Hepatic stellate cell (primary cell): Measurements from ENCODE around the gene CNN2.
"Not testable (repeated sequence)": the region's sequence is repeated elsewhere in the genome, so short reads cannot be mapped to it uniquely, and the experiment has no call there.

ENCODE experiments used
- DNase-seq: peaks from one replicate; pipeline ENCODE4 v3.0.0; 2011; ENCODE audit warnings: low spot score

The CNN2 gene

DNA sequence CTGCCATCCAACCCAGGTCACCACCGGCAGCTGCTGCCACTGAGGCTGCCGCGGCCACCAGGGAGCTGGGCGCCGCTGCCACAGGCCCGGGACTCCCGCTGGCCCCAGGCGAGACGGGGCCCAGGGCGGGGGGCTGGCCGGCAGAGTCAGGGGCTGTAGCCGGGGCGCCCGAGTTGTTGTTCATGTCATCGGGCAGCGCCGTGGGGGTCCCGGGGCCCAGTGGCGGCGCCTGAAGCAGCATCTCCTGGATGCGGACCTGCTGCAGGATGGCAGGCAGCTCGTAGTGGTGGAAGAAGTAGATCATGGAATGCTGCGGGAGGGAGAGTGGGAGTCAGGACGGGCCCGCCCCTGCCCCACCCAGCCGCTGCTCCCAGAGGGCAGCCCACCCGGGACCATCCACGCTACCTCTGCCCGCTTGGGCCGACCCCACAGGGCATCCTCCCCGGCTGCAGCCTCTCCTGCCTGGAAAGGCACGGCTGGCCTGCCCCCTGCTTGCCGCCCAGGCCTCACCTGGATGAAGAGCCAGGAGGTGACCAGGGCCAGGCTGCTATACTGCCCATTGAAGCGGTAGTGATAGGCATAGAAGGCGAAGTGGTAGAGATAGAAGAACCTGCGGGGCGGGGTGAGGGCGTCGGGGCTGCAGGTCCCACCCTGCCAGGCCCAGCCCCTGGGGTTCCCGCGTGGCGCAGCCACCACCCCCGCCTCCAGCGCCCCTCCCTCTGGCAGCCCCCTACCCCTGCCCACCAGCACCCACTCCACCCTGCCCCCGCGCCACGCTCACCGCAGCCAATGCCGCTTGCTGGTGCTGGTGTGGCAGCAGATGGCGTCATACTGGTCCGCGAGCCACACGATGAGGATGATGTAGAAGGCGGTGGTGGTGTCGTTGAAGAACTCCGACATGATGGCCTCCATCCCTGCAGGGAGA, 15.6 kb upstream of the CNN2 start:
- no peak for DNase-seq

- no peak for DNase-seq
These were observed 14.5 kb upstream of the CNN2 start for GRCh38 chr19:1011831-1012333.

GRCh38 chr19:1012334-1012733, 14.1 kb upstream of the CNN2 start:
- no peak for DNase-seq

- no peak for DNase-seq
These were observed 13.2 kb upstream of the CNN2 start for GRCh38 chr19:1013218-1013617.

GRCh38 chr19:1014161-1015060, 12.0 kb upstream of the CNN2 start:
- DNase-seq, result no peak

- DNase-seq, result no peak
These were observed 11.2 kb upstream of the CNN2 start for GRCh38 chr19:1015061-1015781.

DNA sequence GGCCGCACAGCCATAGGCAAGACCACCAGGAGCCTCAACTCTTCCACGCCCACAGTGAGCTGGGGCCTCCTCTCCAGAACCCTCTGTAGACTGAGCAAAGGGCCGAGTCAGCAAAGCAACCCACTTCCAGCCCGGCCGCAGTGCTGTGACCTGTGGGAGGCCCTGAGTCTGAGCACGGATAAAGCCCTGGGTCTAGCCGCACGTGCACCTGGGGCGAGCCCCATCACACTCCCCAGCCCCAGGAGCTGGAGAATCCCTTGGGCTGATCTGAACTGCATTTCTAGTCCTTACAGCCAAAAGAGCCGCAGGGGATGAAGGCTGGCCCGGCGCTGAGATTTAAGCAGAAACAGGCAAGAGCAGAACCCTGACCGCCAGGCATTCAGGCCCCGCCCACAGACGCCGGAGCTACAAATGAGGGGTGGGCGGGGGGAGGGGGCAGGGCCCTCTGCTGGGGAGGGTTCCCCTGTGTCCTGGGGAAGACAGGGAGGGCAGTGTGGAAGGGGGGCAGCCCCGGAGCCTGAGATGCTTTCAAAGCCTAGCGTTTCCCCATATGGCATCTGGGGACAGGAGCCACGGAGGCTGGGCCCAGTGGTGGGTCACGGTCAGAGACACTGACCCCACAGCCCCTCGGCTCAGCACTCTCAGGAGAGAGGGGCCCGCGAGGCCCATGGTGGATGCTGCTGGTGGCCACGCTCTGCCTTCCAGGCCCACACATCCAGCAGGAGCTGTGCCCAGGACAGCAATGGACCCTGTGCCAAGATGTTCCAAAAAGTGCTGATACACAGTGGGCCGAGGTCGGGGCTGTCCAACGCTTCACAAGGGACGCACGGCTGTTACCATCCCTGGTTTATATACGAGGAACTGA, 10.4 kb upstream of the CNN2 start:
- no peak for DNase-seq

DNA sequence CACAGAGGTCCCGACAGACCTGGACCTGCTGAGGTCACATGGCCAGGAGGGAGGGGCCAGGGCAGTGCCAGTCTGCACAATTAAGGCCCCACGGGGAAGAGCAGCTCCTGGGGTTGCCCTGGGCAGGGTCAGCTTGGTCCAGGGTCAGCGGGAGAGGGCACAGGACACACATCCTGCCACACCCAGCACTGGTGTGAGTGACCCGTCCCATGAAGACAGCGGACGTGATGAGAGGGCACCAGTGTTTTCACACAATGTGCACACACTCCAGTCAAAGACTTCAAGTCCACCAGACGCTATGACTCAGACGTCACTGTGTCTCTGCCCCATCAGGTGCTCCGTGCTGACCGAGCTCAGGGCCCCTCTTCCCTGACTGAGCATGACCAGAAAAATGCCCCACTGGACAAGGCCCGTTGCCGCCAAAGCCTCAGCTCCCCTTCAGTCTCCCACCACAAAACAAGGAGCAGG, 9.7 kb upstream of the CNN2 start:
- peak; percentile 70 for DNase-seq

DNA sequence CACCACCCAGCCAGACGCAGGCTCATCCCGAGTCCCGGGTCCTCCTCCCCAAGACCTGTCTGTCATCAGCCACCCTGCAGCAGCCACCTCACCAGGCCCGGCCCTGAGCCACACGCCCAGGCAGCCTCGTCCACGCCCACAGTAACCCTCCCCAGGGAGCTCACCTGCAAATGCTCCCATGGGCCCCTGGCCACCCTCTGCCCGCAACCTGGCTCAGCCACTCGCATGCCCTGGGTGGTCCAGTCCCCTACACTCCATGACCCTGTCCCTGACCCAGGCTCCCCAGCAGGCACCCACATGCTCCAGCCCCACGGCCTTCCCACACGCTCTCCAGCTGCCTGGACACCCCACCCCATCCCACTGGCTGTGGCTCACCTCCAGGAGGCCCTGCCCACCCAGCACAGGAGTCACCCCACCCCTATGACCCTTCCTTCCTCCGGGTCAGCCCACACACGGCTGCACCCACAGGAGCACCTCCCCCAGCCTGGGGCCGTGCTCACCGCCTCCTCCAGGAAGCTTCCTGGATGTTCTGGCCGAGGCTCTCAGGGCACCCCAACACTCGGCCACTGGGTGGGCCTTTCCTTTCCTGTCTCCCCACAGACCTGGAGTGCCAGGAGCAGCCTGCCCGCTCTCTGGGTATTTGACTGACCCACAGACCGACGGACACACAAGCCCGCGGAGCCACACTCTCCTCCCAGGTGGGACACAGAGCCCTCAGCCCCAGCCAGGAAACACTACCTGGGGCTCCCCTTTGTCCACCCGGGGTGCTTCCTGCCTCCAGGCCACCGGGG, 9.1 kb upstream of the CNN2 start:
- DNase-seq, result no peak

GRCh38 chr19:1017906-1018305, 8.5 kb upstream of the CNN2 start:
- DNase-seq, result no peak

- DNase-seq, result no peak
These were observed 8.0 kb upstream of the CNN2 start for GRCh38 chr19:1018393-1018792.

- no peak for DNase-seq
These were observed 7.3 kb upstream of the CNN2 start for GRCh38 chr19:1018932-1019615.

GRCh38 chr19:1019616-1019961, 6.8 kb upstream of the CNN2 start:
- no peak for DNase-seq

DNA sequence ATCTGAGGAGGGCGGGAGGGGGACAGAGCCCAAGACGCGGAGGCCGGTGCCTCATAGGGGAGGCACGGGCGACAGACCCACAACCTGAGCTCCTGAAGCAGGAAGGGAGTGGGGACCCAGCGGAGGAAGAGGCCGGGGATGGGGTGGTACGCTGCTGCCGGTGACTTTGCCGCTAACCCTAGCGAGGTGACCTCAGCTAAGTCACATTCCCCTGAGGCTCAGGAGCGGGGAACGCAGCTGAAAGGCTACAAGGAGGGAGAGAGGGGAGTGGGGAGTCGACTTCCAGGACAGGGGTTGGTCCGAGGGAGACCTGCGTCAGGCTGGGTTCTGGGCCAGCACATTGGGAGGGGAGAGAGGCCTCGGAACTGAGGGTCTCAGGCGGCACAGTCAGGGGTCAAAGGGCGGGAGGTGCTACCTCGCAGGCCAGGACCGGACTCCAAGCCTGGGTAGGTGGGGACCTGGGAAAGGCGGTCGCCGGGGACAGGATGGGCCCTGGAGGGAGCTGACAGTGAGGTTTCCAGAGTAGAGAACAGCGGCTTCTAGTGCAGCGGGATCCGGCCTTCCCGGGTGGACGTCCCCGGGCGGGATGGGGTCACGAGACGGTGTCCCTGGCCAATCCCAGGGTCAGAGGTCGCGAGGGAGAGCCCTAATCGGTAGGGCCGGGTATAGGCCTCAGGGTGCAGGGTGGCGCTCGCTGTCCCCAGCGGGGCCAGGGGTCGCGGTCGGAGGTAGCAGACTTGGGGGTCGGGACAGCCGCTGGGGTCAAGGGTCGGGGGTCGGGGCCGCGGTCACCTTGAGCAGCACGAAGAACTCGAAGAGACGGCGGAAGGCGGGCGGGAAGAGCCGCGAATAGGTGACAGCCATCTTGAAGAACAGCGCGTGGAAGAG, 6.2 kb upstream of the CNN2 start:
- no peak for DNase-seq

GRCh38 chr19:1020868-1021425, 5.5 kb upstream of the CNN2 start, which contains the start of gene TMEM259:
TMEM259 (minus strand) TSS chr19:1021123; CDS start chr19:1020996, 127 bp downstream.
- DNase-seq, result peak; percentile 97

GRCh38 chr19:1023883-1024188, 2.6 kb upstream of the CNN2 start:
- DNase-seq, result not testable (repeated sequence)

GRCh38 chr19:1025080-1025479, 1.3 kb upstream of the CNN2 start:
- DNase-seq, result not testable (repeated sequence)
